Measurements from ENCODE around the gene TMEM134.

Gene TMEM134

GRCh38 chr11:67419325-67420049, 49.6 kb downstream of the TMEM134 start:
- no peak for DNase-seq

DNA sequence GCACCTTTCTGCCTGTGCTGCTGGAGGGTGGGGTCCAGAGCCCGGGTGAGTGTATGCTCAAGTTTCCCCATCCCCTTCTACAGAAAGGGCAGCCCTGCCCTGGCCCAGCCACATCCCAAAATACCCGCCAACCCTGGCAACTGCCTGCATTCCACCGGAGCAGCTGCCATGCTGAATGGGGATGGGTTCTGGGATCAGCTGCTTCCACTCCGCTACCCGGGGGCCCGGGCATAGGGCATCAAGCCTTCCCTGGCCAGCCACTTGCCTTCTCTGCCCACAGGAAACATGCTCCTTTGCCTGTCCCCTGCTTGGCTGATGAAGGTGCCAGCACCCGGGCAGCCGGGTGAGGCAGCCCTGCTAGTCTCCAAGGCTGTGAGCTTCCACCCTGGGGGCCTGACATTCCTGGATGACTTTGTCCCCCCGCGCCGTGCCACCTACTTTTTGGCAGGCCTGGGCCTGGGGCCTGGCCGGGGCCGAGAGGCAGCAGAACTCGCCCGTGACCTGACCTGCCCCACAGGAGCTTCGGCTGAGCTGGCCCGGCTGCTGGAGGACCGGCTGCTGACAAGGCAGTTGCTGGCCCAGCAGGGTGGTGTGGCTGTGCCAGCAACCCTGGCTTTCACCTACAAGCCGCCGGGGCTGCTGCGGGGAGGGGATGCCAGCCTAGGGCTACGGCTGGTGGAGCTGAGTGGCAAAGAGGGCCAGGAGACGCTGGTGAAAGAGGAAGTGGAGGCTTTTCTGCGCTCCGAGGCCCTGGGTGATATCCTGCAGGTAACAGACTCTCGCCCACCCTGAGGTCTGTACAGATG, 50.4 kb downstream of the TMEM134 start:
- no peak for DNase-seq

GRCh38 chr11:67417425-67417824, 51.6 kb downstream of the TMEM134 start:
- DNase-seq, result no peak

DNA sequence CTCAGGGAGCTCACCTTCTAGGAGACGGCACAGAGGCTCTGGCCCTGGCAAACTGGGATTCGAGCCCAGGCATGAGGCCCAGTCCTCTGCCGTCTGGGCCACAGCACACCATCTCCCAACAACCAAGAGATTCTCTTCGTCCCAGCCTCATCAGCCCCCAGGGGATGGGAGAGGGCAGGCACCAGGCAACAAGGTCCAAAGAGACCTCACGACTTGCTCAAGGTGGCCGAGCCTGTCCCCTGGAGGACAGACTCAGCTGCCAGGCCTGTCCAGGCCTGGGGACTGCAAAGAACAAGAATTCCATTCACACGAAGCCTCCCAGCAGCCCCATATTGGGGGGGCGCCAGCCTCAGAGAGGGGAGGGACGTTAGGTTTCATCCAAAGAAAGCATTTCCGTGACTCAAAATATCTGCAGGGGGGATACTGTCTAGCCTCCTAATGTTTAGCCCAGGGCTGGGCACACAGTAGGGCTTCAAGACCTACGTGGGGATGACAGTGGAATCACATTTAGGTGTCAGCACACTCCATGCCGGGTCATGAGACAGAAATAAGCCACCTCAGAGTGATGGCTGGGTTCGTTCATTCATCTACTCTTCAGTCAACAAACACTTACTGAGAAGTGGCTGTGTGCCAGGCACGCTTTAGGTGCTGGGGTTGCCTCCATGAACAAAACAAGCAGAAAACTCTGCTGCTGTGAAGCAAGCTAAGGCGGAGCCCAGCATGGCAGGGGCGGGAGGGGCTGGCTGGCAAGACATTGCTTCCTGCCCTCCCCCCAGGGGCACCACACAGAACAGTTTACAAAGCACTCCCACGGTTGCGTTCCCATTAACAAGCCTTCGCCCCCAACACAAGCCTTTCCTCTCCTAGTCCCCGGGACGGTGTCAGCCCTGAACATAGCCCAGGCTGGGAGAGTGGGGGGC, 52.4 kb downstream of the TMEM134 start:
- peak; percentile 7 for DNase-seq

DNA sequence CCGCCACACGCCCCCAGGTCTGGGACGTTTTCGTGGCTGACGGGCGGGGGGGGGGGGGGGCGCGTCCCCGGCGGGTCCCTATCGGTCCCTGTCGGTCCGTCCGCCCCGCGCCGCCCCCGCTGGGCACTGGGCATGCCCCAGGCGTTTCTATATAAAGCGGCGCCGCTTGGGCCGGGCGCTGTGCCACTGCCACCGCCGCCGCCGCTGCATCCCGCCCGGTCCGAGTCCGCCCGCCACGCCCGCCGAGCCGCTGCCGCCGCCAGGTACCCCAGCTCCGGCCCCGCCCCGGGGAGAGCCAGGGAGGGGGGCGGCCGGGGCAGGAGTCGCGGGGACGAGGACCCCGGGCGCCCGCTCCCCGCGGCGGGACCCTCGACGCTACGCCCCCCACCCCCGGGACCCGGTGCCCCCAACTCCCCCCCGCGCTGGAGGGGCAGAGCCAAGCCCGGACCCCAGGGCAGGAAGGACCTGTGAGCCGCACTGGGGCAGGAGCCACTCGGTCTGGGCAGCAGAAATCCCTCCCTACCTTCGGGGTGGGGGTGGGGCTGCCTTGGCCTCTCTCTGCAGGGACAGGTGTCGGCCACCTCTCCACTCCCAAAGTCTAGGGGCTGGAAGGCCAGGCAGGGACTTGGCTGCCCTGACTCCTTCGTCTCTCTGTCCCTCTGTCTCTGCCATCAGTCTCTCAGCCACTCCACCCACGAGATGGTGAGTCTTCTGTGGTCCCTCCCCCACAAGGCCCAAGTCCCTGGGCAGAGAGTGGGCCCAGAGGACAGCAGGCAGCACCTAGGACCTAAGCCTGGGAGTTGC, 53.3 kb downstream of the TMEM134 start, which contains the start of gene CARNS1:
Gene CARNS1 (plus strand): TSS at position 178 of the 804 bp plus-strand sequence. CDS start 522 bp downstream, at position 700.
- DNase-seq, result no peak

- DNase-seq, result no peak
These were observed 55.7 kb downstream of the TMEM134 start for GRCh38 chr11:67413266-67413849.

DNA sequence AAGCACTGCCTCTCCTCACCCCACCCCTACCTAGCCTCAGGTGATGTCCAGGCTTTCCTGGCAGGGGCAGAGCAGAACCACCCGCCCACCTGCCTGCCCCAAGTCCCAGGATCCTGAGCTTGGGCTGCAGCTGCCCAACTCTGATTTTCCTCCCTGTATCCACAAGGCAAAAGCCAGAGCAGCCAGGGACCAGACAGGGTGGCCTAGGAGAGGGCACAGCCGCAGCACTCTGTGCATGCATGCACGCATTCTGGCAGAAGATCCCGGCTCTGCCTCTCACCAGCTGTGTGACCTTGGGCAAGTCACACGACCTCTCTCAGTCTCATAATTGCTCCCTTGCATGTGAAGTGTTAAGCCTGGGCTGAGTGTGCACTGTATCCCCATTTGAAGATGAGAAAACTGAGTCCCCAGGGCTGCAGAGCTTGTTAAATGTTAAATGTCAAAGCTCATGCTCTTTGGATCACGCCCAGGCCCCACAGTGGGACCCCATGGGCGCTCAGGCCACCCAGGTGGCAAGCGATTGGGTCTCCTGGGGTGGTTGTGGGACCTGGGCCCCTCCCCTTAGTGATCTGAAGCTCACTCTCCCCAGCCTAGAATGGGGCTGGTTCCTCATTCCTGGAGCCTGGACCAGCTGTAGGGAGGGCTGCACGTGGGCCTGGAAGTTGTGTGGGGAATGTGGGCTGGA, 56.4 kb downstream of the TMEM134 start:
- DNase-seq, result no peak

DNA sequence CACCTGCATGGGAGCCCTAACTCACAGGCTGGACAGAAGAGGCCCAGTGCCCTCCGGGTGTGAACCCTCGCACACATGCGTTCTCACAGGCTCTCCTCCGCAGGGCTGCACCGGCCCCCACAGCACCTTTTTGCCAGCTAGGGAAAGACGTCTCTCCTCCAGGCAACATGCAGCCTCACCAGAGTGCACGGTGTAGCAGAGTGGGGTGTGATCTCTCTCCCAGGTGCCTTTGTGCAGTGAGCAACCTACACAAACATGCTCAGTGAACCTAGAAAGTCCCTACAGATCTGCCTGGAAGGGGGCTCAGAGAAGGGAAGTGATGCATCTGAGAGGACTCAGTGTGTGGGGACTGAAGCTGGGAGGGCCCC, 57.3 kb downstream of the TMEM134 start:
- no peak for DNase-seq

Measured in NCI-H1694 (cell line).